NCI-H1436 (cell line): ENCODE results near the gene MXD4.

Experiments used
- DNase-seq: peaks from one replicate; lab custom pipeline; 2025; lab: John Stamatoyannopoulos, UW

The MXD4 gene

GRCh38 chr4:2261853-2262144 lies at the start of gene MXD4:
TSS of gene MXD4 (minus strand) at chr4:2262109. CDS start at chr4:2261980, 129 bp downstream.
- no peak for DNase-seq

GRCh38 chr4:2306773-2307410 lies 45.0 kb upstream of the MXD4 start:
- DNase-seq, result no peak

GRCh38 chr4:2305766-2306501 lies 44.0 kb upstream of the MXD4 start:
- no peak for DNase-seq

- no peak for DNase-seq
Observed at GRCh38 chr4:2304877-2305561, 43.1 kb upstream of the MXD4 start.

- no peak for DNase-seq
Observed at GRCh38 chr4:2304321-2304876, 42.5 kb upstream of the MXD4 start.

GRCh38 chr4:2303686-2304320 lies 41.9 kb upstream of the MXD4 start:
- DNase-seq, result no peak

GRCh38 chr4:2303121-2303685 lies 41.3 kb upstream of the MXD4 start:
- DNase-seq, result no peak

GRCh38 chr4:2302387-2303119 lies 40.6 kb upstream of the MXD4 start:
- no peak for DNase-seq

- no peak for DNase-seq
Observed at GRCh38 chr4:2301806-2302205, 39.9 kb upstream of the MXD4 start.

GRCh38 chr4:2301225-2301642 lies 39.3 kb upstream of the MXD4 start:
- DNase-seq, result no peak

GRCh38 chr4:2300431-2301224 lies 38.7 kb upstream of the MXD4 start:
- DNase-seq, result no peak

GRCh38 chr4:2299794-2300193 lies 37.9 kb upstream of the MXD4 start:
- no peak for DNase-seq

GRCh38 chr4:2298532-2298991 lies 36.7 kb upstream of the MXD4 start:
- no peak for DNase-seq

- no peak for DNase-seq
Observed at GRCh38 chr4:2297606-2298531, 36.0 kb upstream of the MXD4 start.

GRCh38 chr4:2296631-2297601 lies 35.0 kb upstream of the MXD4 start:
- DNase-seq, result no peak

GRCh38 chr4:2295900-2296442 lies 34.1 kb upstream of the MXD4 start:
- no peak for DNase-seq

GRCh38 chr4:2295500-2295899 lies 33.6 kb upstream of the MXD4 start:
- DNase-seq, result no peak

GRCh38 chr4:2292646-2293108 lies 30.8 kb upstream of the MXD4 start:
- no peak for DNase-seq
